Suprapubic skin (tissue), 4 donors: ENCODE data around the gene SYTL5. TPM values are rescaled to one million over a fixed set of nuclear protein-coding genes. Genes with fewer than 3 reads are reported as not detected.

ENCODE experiments used
- DNase-seq, 2 donors: peaks; one replicate each; pipeline ENCODE4 v3.0.0-alpha.2; 2019; ENCODE audit warnings: low spot score in 2 of 2
- H3K27ac ChIP-seq: fragments of 200-600 bp; sonication (generic); one replicate; pipeline ENCODE4 v1.5.1; 2019
- H3K27me3 ChIP-seq: fragments of 200-600 bp; sonication (generic); one replicate; pipeline ENCODE4 v1.5.1; 2019
- H3K36me3 ChIP-seq: fragments of 200-600 bp; sonication (generic); one replicate; pipeline ENCODE4 v1.5.1; 2019
- H3K4me1 ChIP-seq: fragments of 200-600 bp; sonication (generic); one replicate; pipeline ENCODE4 v1.5.1; 2019
- H3K4me3 ChIP-seq: fragments of 200-600 bp; sonication (generic); one replicate; pipeline ENCODE4 v1.5.1; 2019; ENCODE audit warnings: mild to moderate bottlenecking
- H3K9me3 ChIP-seq: fragments of 200-600 bp; sonication (generic); one replicate; pipeline ENCODE4 v1.5.1; 2019
- CTCF ChIP-seq, 2 donors: fragments of 200-600 bp in 1 of 2; fragments of 450-650 bp in 1 of 2; sonication (generic) in 1 of 2; IDR thresholded peaks; one replicate each; pipeline ENCODE4 v1.5.1; 2016 to 2019; ENCODE audit warnings: antibody characterized with exemption in 2 of 2, mild to moderate bottlenecking in 1 of 2, moderate library complexity in 1 of 2
- EP300 ChIP-seq: sonication (generic); formaldehyde crosslinking; IDR thresholded peaks from one replicate; pipeline ENCODE4 v1.6.1; 2017; ENCODE audit warnings: antibody characterized with exemption
- POLR2A ChIP-seq, 2 donors: fragments of 450-650 bp; IDR thresholded peaks; one replicate each; pipeline ENCODE4 v1.6.1; 2017; ENCODE audit warnings: antibody characterized with exemption in 2 of 2, mild to moderate bottlenecking in 2 of 2, moderate library complexity in 2 of 2
- POLR2AphosphoS5 ChIP-seq, 3 donors: sonication (generic); formaldehyde crosslinking; IDR thresholded peaks; one replicate each; pipeline ENCODE4 v1.6.1; 2017; ENCODE audit warnings: antibody characterized with exemption in 3 of 3
- WGBS: methylation state at CpG from one replicate; pipeline ENCODE4 v1.1.5; 2018; 5-methylcytosine and 5-hydroxymethylcytosine counted together
- total RNA-seq, 4 donors: library from RNA; depleted of rRNA; stranded (reverse); fragments of >200 nt; gene quantifications; one replicate each; pipeline ENCODE4 v1.1.0, GENCODE V29; 2016

Gene SYTL5
- under 1 TPM; 0.25 to 0.65 (median 0.37) TPM for total RNA-seq

GRCh38 chrX:38006291-38006690, at the start of gene SYTL5:
SYTL5 (plus strand) TSS chrX:38006553; CDS start chrX:38033890, 27,337 bp downstream.
- DNase-seq = no peak
- H3K27ac ChIP-seq = no peak within 1 kb of the TSS

GRCh38 chrX:37958525-37959211, 47.7 kb upstream of the SYTL5 start:
- no peaks in the 10 kb centered on the region for H3K36me3 ChIP-seq
- H3K27ac ChIP-seq = no peak overlapping the region
- 39% methylated on average over 7 of the region's 7 CpGs for WGBS
- no peak for DNase-seq
- H3K9me3 ChIP-seq = no peaks in the 10 kb centered on the region
- H3K4me3 ChIP-seq = no peak overlapping the region
- TF ChIP-seq EP300 (no peak), POLR2A (IDR thresholded peaks at IDR 0.05) (no peak), CTCF (IDR thresholded peaks at IDR 0.05) (no peak), POLR2AphosphoS5 (IDR thresholded peaks at IDR 0.05) (no peak)
- H3K27me3 ChIP-seq = no peaks in the 10 kb centered on the region
- H3K4me1 ChIP-seq = no peaks in the 10 kb centered on the region

More at GRCh38 chrX:38006291-38006690, at the start of gene SYTL5:
- no peaks in the 10 kb centered on the region for H3K9me3 ChIP-seq
- 37% methylated on average over 1 of the region's 1 CpG for WGBS
- no peaks in the 10 kb centered on the region for H3K36me3 ChIP-seq
- H3K4me3 ChIP-seq = no peak within 1 kb of the TSS
- H3K27me3 ChIP-seq = no peaks in the 10 kb centered on the region
- no peak for TF ChIP-seq CTCF (IDR thresholded peaks at IDR 0.05)
- no peak for TF ChIP-seq POLR2A (IDR thresholded peaks at IDR 0.05)
- no peak for TF ChIP-seq EP300
- TF ChIP-seq POLR2AphosphoS5 (IDR thresholded peaks at IDR 0.05) = no peak
- H3K4me1 ChIP-seq = no peaks in the 10 kb centered on the region

GRCh38 chrX:37959212-37960021, 46.9 kb upstream of the SYTL5 start:
- TF ChIP-seq EP300 (no peak), CTCF (IDR thresholded peaks at IDR 0.05) (no peak), POLR2A (IDR thresholded peaks at IDR 0.05) (no peak), POLR2AphosphoS5 (IDR thresholded peaks at IDR 0.05) (no peak)
- H3K27me3 ChIP-seq = no peaks in the 10 kb centered on the region
- no peaks in the 10 kb centered on the region for H3K4me1 ChIP-seq
- 75% methylated on average over 14 of the region's 15 CpGs for WGBS
- no peak overlapping the region for H3K27ac ChIP-seq
- H3K36me3 ChIP-seq = no peaks in the 10 kb centered on the region
- no peak for DNase-seq
- H3K9me3 ChIP-seq = no peaks in the 10 kb centered on the region
- H3K4me3 ChIP-seq = no peak overlapping the region

- no peaks in the 10 kb centered on the region for H3K9me3 ChIP-seq
- H3K36me3 ChIP-seq = no peaks in the 10 kb centered on the region
- H3K27ac ChIP-seq = no peak overlapping the region
- no peak for DNase-seq
- no peak for TF ChIP-seq EP300
- no peak for TF ChIP-seq POLR2A (IDR thresholded peaks at IDR 0.05)
- TF ChIP-seq CTCF (IDR thresholded peaks at IDR 0.05) = no peak
- H3K4me1 ChIP-seq = no peaks in the 10 kb centered on the region
- 98% methylated on average over 1 of the region's 1 CpG for WGBS
- H3K27me3 ChIP-seq = no peaks in the 10 kb centered on the region
- H3K4me3 ChIP-seq = no peak overlapping the region
Measured at GRCh38 chrX:37961118-37961517, 45.2 kb upstream of the SYTL5 start.

GRCh38 chrX:37967714-37968113, 38.6 kb upstream of the SYTL5 start:
- H3K36me3 ChIP-seq = no peaks in the 10 kb centered on the region
- DNase-seq = no peak
- no peaks in the 10 kb centered on the region for H3K9me3 ChIP-seq
- no peaks in the 10 kb centered on the region for H3K27me3 ChIP-seq
- H3K27ac ChIP-seq = no peak overlapping the region
- 82% methylated on average over 2 of the region's 2 CpGs for WGBS
- H3K4me1 ChIP-seq = no peaks in the 10 kb centered on the region
- no peak overlapping the region for H3K4me3 ChIP-seq
- TF ChIP-seq CTCF (IDR thresholded peaks at IDR 0.05) = no peak
- TF ChIP-seq EP300 = no peak
- TF ChIP-seq POLR2AphosphoS5 (IDR thresholded peaks at IDR 0.05) = no peak
- TF ChIP-seq POLR2A (IDR thresholded peaks at IDR 0.05) = no peak
